HEK293T (cell line): ENCODE measurements around the gene DHRS1.

Experiments used
- ARNT ChIP-seq: fragments of 450-650 bp; IDR thresholded peaks from 2 replicates; pipeline ENCODE4 v1.6.1; 2017; ENCODE audit warnings: mild to moderate bottlenecking
- BHLHE40 ChIP-seq: fragments of 450-650 bp; IDR thresholded peaks from 2 replicates; pipeline ENCODE4 v1.6.1; 2016; ENCODE audit warnings: mild to moderate bottlenecking, moderate library complexity, borderline replicate concordance
- CTBP1 ChIP-seq: fragments of 450-650 bp; IDR thresholded peaks from 2 replicates; pipeline ENCODE4 v1.6.1; 2016; ENCODE audit warnings: borderline replicate concordance
- ELF4 ChIP-seq: fragments of 450-650 bp; IDR thresholded peaks from 2 replicates; pipeline ENCODE4 v1.6.1; 2017; ENCODE audit warnings: antibody characterized with exemption
- FOXK2 ChIP-seq: fragments of 450-650 bp; IDR thresholded peaks from 2 replicates; pipeline ENCODE4 v1.6.1; 2016; ENCODE audit warnings: mild to moderate bottlenecking
- FOXM1 ChIP-seq: fragments of 450-650 bp; IDR thresholded peaks from 2 replicates; pipeline ENCODE4 v1.6.1; 2017; ENCODE audit warnings: mild to moderate bottlenecking, borderline replicate concordance
- LEF1 ChIP-seq: fragments of 450-650 bp; IDR thresholded peaks from 2 replicates; pipeline ENCODE4 v1.6.1; 2017; ENCODE audit warnings: mild to moderate bottlenecking, borderline replicate concordance
- NFRKB ChIP-seq: fragments of 450-650 bp; IDR thresholded peaks from 2 replicates; pipeline ENCODE4 v1.6.1; 2016; ENCODE audit warnings: mild to moderate bottlenecking, moderate library complexity
- PKNOX1 ChIP-seq: fragments of 450-650 bp; IDR thresholded peaks from 2 replicates; pipeline ENCODE4 v1.6.1; 2016
- SP1 ChIP-seq: fragments of 450-650 bp; IDR thresholded peaks from 2 replicates; pipeline ENCODE4 v1.6.1; 2017
- SUZ12 ChIP-seq: fragments of 450-650 bp; IDR thresholded peaks from 2 replicates; pipeline ENCODE4 v1.6.1; 2016; ENCODE audit warnings: mild to moderate bottlenecking
- ZNF384 ChIP-seq: fragments of 450-650 bp; IDR thresholded peaks from 2 replicates; pipeline ENCODE4 v1.6.1; 2016

DNA sequence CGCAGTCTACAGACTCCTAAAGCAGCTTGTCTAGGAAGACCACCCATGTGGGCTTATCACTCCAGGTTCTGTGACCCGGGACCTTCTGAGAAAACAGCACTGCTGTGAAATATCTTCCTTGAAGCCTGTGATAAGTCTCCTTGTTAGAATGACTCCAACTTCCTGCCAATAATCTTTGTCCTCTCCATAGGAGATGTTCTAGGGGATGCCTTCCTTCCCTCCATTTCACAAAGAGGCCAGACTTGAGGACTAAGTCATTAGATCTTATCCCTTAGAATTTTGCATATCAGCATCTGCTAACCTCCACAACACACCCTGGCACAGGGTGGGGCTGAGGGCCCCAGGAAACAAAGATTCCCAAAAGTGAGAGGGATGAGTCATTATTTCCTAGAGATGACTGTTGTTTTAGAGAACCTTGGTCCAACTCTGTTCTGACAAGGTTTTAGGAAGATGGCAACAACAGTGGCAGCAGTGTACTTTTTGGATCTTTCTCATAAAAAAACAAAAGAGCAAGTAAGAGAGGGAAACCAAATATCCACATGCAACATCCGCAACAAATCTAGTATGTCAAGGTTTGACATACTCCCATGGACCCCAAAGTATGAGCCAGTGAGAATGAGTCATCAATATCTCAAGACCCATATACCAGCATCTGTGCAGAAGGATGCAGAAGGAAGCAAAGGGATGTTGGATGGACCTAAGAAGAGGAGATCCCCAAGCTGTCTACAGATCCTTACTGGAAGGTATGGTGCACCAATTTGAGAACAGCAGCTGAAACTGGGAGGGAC, 17.8 kb upstream of the DHRS1 start:
- no peak for TF ChIP-seq FOXM1
- TF ChIP-seq NFRKB, result no peak
- TF ChIP-seq SP1, result no peak
- TF ChIP-seq FOXK2, result no peak
- TF ChIP-seq PKNOX1, result no peak
- no peak for TF ChIP-seq LEF1
- no peak for TF ChIP-seq ZNF384
- TF ChIP-seq ELF4, result no peak
- no peak for TF ChIP-seq SUZ12
- TF ChIP-seq ARNT, result no peak
- no peak for TF ChIP-seq BHLHE40
- TF ChIP-seq CTBP1, result no peak
